Erythroblast (primary cell): ENCODE results near the gene RNASET2.

Source experiments
- GATA1 ChIP-seq: IDR thresholded peaks from 2 replicates; pipeline ENCODE4 v1.6.1; 2011; ENCODE audit warnings: low read depth, mild to moderate bottlenecking, control low read depth, low read length, moderate library complexity
- POLR2A ChIP-seq: IDR thresholded peaks from 2 replicates; pipeline ENCODE4 v1.6.1; 2011; ENCODE audit warnings: mild to moderate bottlenecking, low read length

- no peak for TF ChIP-seq POLR2A
- no peak for TF ChIP-seq GATA1
These were observed 20.3 kb upstream of the RNASET2 start for GRCh38 chr6:166976636-166977035.
